Activated effector memory CD4-positive, alpha-beta T cell treated with Interleukin-2 at 50 U/mL for 16 hours (primary cell): ENCODE data around the gene POLR1G.

Experiments used
- DNase-seq: peaks from one replicate; pipeline ENCODE4 v3.0.0-alpha.2; 2020

Gene POLR1G

DNA sequence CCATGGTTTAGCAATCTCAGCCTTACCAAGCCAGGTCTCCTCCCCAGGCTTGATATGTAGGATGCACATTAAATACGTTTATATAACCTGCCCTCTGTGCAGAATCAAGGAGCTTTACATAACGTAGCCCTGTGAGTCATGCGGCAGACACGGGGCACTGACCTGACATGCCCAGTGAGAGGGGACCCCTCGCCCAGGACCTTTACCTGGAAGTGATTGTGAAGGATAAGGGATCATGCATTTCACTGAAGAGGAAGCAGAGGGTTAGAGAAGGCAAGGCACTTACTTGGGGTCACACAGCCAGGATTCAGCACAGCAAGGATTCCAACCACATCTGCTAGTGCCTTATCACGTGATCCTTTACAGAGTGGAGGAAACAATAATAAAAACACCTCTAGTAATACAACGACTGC lies 42.4 kb downstream of the POLR1G start:
- no peak for DNase-seq

GRCh38 chr19:45450012-45450333 lies 43.5 kb downstream of the POLR1G start:
- DNase-seq = no peak

DNA sequence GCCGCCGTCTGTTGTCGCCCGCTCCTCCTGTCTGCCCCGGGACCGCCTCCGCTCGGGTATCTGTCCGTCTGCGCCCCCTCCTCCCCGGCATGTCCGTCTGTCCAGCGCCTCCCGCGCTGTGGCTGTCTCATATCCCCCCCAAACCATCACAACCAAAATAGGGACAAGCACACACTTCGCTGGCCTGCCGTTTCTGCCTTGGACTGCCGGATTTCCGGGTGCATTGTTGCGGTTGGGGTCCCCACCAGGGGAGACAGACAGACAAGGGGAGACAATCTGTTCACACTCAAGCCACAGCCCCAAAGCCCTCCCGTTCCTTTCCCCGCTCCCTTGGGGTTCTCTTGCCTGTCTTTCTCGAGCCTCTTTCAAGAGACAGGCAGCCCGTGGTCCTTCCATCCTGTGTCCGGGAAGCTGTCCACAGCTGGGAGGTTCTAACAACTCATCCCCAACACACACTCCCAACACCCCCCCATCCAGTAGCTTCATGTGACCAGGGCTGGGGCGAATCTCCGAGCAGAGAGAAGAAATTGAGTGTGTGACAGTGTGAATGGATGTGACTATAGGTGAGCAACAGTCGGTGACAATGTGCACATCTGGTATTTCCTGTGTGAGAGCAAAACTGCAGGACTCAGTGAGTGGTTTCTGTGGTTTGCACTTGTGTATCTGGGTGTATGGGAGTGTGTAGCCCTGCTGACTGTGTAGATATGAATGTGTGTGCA lies 44.8 kb downstream of the POLR1G start:
- DNase-seq = peak; percentile 31

- DNase-seq = no peak
Measured at GRCh38 chr19:45451850-45452387, 45.5 kb downstream of the POLR1G start.

DNA sequence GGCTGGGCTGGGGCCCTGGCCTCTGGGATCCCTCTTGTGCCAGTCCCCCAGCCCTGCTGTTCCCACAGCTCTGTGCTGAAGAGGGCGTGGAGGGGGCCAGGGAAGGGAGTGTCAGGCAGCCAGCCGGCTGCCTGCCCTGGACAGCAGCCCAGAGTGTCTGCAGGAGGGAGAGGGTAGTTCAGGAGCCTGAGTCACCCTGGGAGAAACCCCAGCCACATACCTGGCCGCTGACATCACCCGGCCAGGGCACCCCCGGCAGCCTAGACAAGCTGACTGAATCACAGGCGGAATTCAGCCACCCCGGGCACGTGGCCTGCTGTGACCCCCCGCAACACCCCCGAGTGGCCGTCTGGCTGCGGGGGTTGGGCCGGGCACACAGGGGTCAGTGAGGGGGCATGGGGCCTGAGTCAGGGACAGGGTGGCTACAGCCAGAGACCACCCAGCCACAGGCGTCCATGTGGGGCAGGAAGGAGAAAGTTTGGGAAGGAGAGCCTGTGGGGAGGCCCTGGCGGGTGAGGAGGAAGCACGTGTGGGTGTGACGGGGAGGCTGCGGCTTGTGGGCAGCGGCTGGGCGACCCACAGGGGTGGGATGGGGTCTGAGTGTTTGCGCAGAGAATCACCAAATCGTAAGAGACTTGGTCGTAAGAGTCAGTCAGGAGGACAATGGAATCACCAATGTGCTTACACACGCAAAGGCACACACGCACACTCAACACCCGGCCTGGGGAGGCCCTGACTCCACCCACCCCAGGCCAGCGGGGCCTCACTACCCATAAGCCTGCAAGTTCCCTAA lies 49.5 kb downstream of the POLR1G start:
- DNase-seq = peak; percentile 35

- DNase-seq = no peak
Measured at GRCh38 chr19:45456500-45456815, 50.0 kb downstream of the POLR1G start.

DNA sequence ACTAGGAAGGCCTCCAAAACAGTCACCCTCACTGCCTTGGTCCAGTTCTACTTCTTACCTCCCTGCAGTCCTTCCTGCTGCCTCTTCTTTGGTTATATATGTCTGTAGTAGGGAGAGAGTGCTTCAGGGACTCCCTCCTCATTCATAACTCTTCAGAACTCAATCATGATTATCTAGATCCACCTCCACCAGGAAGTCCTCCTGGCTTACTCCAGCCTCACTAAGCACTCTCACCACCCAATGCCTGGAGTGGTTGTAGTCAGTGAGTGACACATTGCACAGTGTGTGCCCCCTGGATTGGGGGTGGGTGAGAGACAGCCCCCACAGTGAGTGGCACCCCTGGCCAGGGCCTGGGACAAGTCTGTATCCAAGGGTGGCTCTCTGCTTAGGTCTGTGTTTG lies 51.3 kb downstream of the POLR1G start:
- no peak for DNase-seq
